Stimulated activated CD4-positive, alpha-beta T cell treated with anti-CD3 and anti-CD28 coated beads, Interleukin-1b, Interleukin-23, amount 100 ng/mL, for 48 hours (primary cell): Measurements from ENCODE around the gene GJA5.
"Not testable (repeated sequence)": the region's sequence is repeated elsewhere in the genome, so short reads cannot be mapped to it uniquely, and the experiment has no call there.

Experiments
- DNase-seq: peaks from one replicate; pipeline ENCODE4 v3.0.0-alpha.2; 2020

The GJA5 gene

GRCh38 chr1:147758379-147759100 lies 1.9 kb downstream of the GJA5 start:
- DNase-seq, result no peak

- no peak for DNase-seq
These were observed 3.1 kb downstream of the GJA5 start for GRCh38 chr1:147757015-147757990.

- no peak for DNase-seq
These were observed 4.1 kb downstream of the GJA5 start for GRCh38 chr1:147756341-147756740.

GRCh38 chr1:147754661-147755060 lies 5.7 kb downstream of the GJA5 start:
- DNase-seq, result no peak

- no peak for DNase-seq
These were observed 7.3 kb downstream of the GJA5 start for GRCh38 chr1:147753081-147753480.

- DNase-seq, result no peak
These were observed 7.9 kb downstream of the GJA5 start for GRCh38 chr1:147752511-147752910.

GRCh38 chr1:147751346-147751745 lies 9.1 kb downstream of the GJA5 start:
- no peak for DNase-seq

GRCh38 chr1:147750618-147751217 lies 9.7 kb downstream of the GJA5 start:
- DNase-seq, result no peak

- DNase-seq, result no peak
These were observed 10.6 kb downstream of the GJA5 start for GRCh38 chr1:147749792-147750191.

GRCh38 chr1:147748676-147749350 lies 11.6 kb downstream of the GJA5 start:
- DNase-seq, result no peak

GRCh38 chr1:147747966-147748365 lies 12.4 kb downstream of the GJA5 start:
- DNase-seq, result no peak

GRCh38 chr1:147745271-147745670 lies 15.1 kb downstream of the GJA5 start:
- DNase-seq, result no peak

GRCh38 chr1:147741065-147741464 lies 19.3 kb downstream of the GJA5 start:
- DNase-seq, result no peak

- DNase-seq, result no peak
These were observed 20.0 kb downstream of the GJA5 start for GRCh38 chr1:147740391-147740790.

GRCh38 chr1:147738739-147739476 lies 21.5 kb downstream of the GJA5 start:
- no peak for DNase-seq

- no peak for DNase-seq
These were observed 22.3 kb downstream of the GJA5 start for GRCh38 chr1:147738129-147738528.

GRCh38 chr1:147736883-147737282 lies 23.5 kb downstream of the GJA5 start:
- DNase-seq, result no peak

GRCh38 chr1:147735423-147735822 lies 25.0 kb downstream of the GJA5 start:
- DNase-seq, result no peak

- not testable (repeated sequence) for DNase-seq
These were observed 26.0 kb downstream of the GJA5 start for GRCh38 chr1:147734291-147734841.

GRCh38 chr1:147729315-147729714 lies 31.1 kb downstream of the GJA5 start:
- no peak for DNase-seq

- DNase-seq, result no peak
These were observed 34.2 kb downstream of the GJA5 start for GRCh38 chr1:147726168-147726567.

GRCh38 chr1:147725685-147726084 lies 34.7 kb downstream of the GJA5 start:
- DNase-seq, result no peak
